Measurements from ENCODE around the gene PABPC1L. TPM values are rescaled to one million over a fixed set of nuclear protein-coding genes. Genes with fewer than 3 reads are reported as not detected.

Gene PABPC1L
- total and polyA plus RNA-seq, 2 of the 13 experiments (the other 11 are each of a cell fraction or from before 2014, with no cell fraction given) = 30.8 to 252 TPM

GRCh38 chr20:44886266-44886651 lies 23.6 kb upstream of the PABPC1L start:
- intact Hi-C loops (cut with micrococcal nuclease; ENCODE audit: unreplicated experiment) (loop anchor here (1.0 to 10.0 kb wide), 2 partner anchors 25 to 671 kb away; partner anchors contain the start of gene OSER1), in situ Hi-C loops (cut with HindIII; ENCODE audit: extremely low pct_ligation_motif_present, low pct_unique_long_range_greater_than_20kb) (no loop called here)
- BruUV-seq (replicated peaks) = no TSS peak
- ATAC-seq (no peak), DNase-seq (ENCODE audit: low spot score) (no peak), FAIRE-seq (no peak)
- peaks cover 0 to 6% of the 10 kb centered on the region in 2 experiments; a peak in 3 of 5 replicates for H3K36me3 ChIP-seq (replicated peaks in 1 of 2; ENCODE audit: control insufficient read depth in 1 of 2, insufficient read depth in 2 of 2, low read length in 2 of 2)
- H3K4me2 ChIP-seq (ENCODE audit: low read depth, low read length) = peak overlapping the region; percentile 83
- peak overlapping the region; percentile 88 to 97 (median 92) for H3K4me3 ChIP-seq (replicated peaks in 1 of 3; ENCODE audit: insufficient read depth in 1 of 3, low read depth in 2 of 3, low read length in 3 of 3)
- H3K9ac ChIP-seq (ENCODE audit: insufficient read depth, low read depth, low read length) = peak overlapping the region; percentile 99
- no peak overlapping the region for H2AFZ ChIP-seq (ENCODE audit: low read length)
- WGBS (ENCODE audit: low lambda C conversion rate) = 3% methylated on average over 8 of the region's 8 CpGs
- peak overlapping the region; percentile 91 for H3K27ac ChIP-seq (ENCODE audit: extremely low read length, insufficient read depth, low read length)
- H3K79me2 ChIP-seq (ENCODE audit: insufficient read depth, low read length) = peaks cover 57% of the 10 kb centered on the region
- peaks cover 49% of the 10 kb centered on the region for H4K20me1 ChIP-seq (ENCODE audit: insufficient read depth, low read length)
- no peaks in the 10 kb centered on the region for H3K9me3 ChIP-seq (ENCODE audit: low read length)
- H3K4me1 ChIP-seq (ENCODE audit: insufficient read depth, low read length) = peaks cover 60% of the 10 kb centered on the region
- CTCF ChIA-PET (ENCODE audit: low intra/inter-chr PET ratio, low total read pairs) = no interaction called here
- POLR2A ChIA-PET = no interaction called here
- no peaks in the 10 kb centered on the region; a peak in 1 of 5 replicates for H3K27me3 ChIP-seq (ENCODE audit: control insufficient read depth in 1 of 2, insufficient read depth in 2 of 2, low read length in 2 of 2)
- TF ChIP-seq ZNF713 (CRISPR knock-in tag; IDR thresholded peaks at IDR 0.05) (no peak), NPAS2 (CRISPR knock-in tag; IDR thresholded peaks at IDR 0.05; ENCODE audit: borderline replicate concordance) (no peak), NFKBIZ (CRISPR knock-in tag; IDR thresholded peaks at IDR 0.05) (no peak), SRSF9 (IDR thresholded peaks at IDR 0.05; ENCODE audit: borderline replicate concordance, insufficient read depth, low read depth, low read length, poor library complexity, severe bottlenecking) (no peak), ETS1 (CRISPR knock-in tag; IDR thresholded peaks at IDR 0.05) (no peak), ZKSCAN8 (CRISPR knock-in tag; IDR thresholded peaks at IDR 0.05; ENCODE audit: borderline replicate concordance) (no peak), KAT7 (CRISPR knock-in tag; IDR thresholded peaks at IDR 0.05; ENCODE audit: borderline replicate concordance) (no peak), EP300 (IDR thresholded peaks at IDR 0.05; ENCODE audit: low read depth in 2 of 2, low read length in 2 of 2) (no peak), EP300 (CRISPR knock-in tag; IDR thresholded peaks at IDR 0.05; ENCODE audit: borderline replicate concordance) (no peak), ZNF230 (CRISPR knock-in tag; IDR thresholded peaks at IDR 0.05) (no peak), ZNF850 (CRISPR knock-in tag; conservative IDR thresholded peaks at IDR 0.05) (peak; percentile 7; the same call in 1 of the 2 replicates), PRDM15 (CRISPR knock-in tag; IDR thresholded peaks at IDR 0.05) (no peak), MBNL3 (CRISPR knock-in tag; conservative IDR thresholded peaks at IDR 0.05) (no peak), MXI1 (IDR thresholded peaks at IDR 0.05; ENCODE audit: borderline replicate concordance, low read depth, low read length) (no peak), NFE2L2 (IDR thresholded peaks at IDR 0.05; ENCODE audit: low read length) (no peak), ZFP1 (CRISPR knock-in tag; IDR thresholded peaks at IDR 0.05) (no peak), DNMT3B (CRISPR knock-in tag; conservative IDR thresholded peaks at IDR 0.05) (0 out of 2 replicates have a peak, but pooled peaks have one; percentile 4), ZC3H4 (CRISPR knock-in tag; IDR thresholded peaks at IDR 0.05; ENCODE audit: borderline replicate concordance) (0 out of 2 replicates have a peak, but pooled peaks have one; percentile 12), ZNF292 (CRISPR knock-in tag; IDR thresholded peaks at IDR 0.05; ENCODE audit: borderline replicate concordance, low read depth) (no peak), TFDP1 (CRISPR knock-in tag; IDR thresholded peaks at IDR 0.05; ENCODE audit: borderline replicate concordance) (no peak), FOXJ3 (CRISPR knock-in tag; IDR thresholded peaks at IDR 0.05; ENCODE audit: borderline replicate concordance) (0 out of 2 replicates have a peak, but pooled peaks have one; percentile 19)

Measured in HepG2 (cell line).